Psoas muscle (tissue), 8 donors: ENCODE data around the gene TMEM192. TPM values are rescaled to one million over a fixed set of nuclear protein-coding genes. Genes with fewer than 3 reads are reported as not detected.
"Not testable (repeated sequence)": the region's sequence is repeated elsewhere in the genome, so short reads cannot be mapped to it uniquely, and the experiment has no call there.

ENCODE experiments used
- ATAC-seq, 4 donors: fragments of 200-7000 bp; cut with Tn5 transposase; one replicate each; pipeline ENCODE4 v1.9.1; 2020; ENCODE audit warnings: moderate library complexity in 3 of 4, mild to moderate bottlenecking in 2 of 4
- DNase-seq, 2 donors: peaks; one replicate each; pipeline ENCODE4 v3.0.0-alpha.2; 2020
- H3K27ac ChIP-seq: fragments of 200-600 bp; one replicate; pipeline ENCODE4 v1.8.0; 2022
- H3K27me3 ChIP-seq, 3 donors: fragments of 200-600 bp in 1 of 3; one replicate each; pipeline versions ENCODE4 v1.6.1 to v1.8.0; 2013 to 2022; ENCODE audit warnings: low read length in 2 of 3, mild to moderate bottlenecking in 2 of 3, moderate library complexity in 1 of 3; ENCODE audit not compliant: insufficient read depth in 3 of 3
- H3K36me3 ChIP-seq, 2 donors: fragments of 200-600 bp in 1 of 2; one replicate each; pipeline versions ENCODE4 v1.6.1 to v1.8.0; 2013 to 2022; ENCODE audit warnings: low read depth in 1 of 2, mild to moderate bottlenecking in 1 of 2, moderate library complexity in 1 of 2; ENCODE audit not compliant: insufficient read depth in 1 of 2
- H3K4me1 ChIP-seq: fragments of 200-600 bp; one replicate; pipeline ENCODE4 v1.8.0; 2022
- H3K4me3 ChIP-seq: fragments of 200-600 bp; one replicate; pipeline ENCODE4 v1.8.0; 2022; ENCODE audit warnings: mild to moderate bottlenecking
- H3K9me3 ChIP-seq: fragments of 200-600 bp; one replicate; pipeline ENCODE4 v1.8.0; 2022
- WGBS, 3 donors: extraction: QIAGEN DNeasy Blood & Tissue Kit; methylation state at CpG; one replicate each; pipeline versions ENCODE4 v1.1.6 to v1.1.7; 2013; 5-methylcytosine and 5-hydroxymethylcytosine counted together
- intact Hi-C, 2 donors: fragments of 100-400 bp; cut with DNase I; formaldehyde crosslinking; loops; one replicate each; pipeline versions ENCODE4 v1.11.0 to v1.14.2; 2022
- polyA plus RNA-seq, 3 donors: library from polyadenylated mRNA; stranded (reverse); fragments of 200-250 nt; gene quantifications; one replicate each; pipeline ENCODE4 v1.2.3, GENCODE V29; 2013
- total RNA-seq, 4 donors: library from RNA; stranded (reverse); fragmentation: NEBNext Ultra II Directional in 2 of 4; extraction: Animal tissue kit (Norgen Biotek cat#: 25700) in 2 of 4; gene quantifications; one replicate each; pipeline versions ENCODE4 v1.2.1 to v1.2.4, GENCODE V29; 2021 to 2023
- TF ChIP-seq, protein P1 (sequence below): fragments of 200-600 bp; IDR thresholded peaks from one replicate; pipeline ENCODE4 v1.8.0; 2022; ENCODE audit warnings: antibody characterized with exemption
- donor health status: healthy with polysubstance abuse.
- donor health status: DM: no; HTN: no; CAD: no; lungs with moderate emphysema.
- donor health status: Bipolar disorder and iron deficiency.
- donor health status: healthy.
- donor health status: DM: yes; HTN: yes; CAD: no.
- donor health status: DM: no; HTN: no; CAD: no.
- donor health status: DM: no; HTN: no; CAD: no.
- donor health status: DM: yes; HTN: yes; CAD: no.

TMEM192 gene
- total and polyA plus RNA-seq, 7 donors, result 4.4 to 16.3 (median 14.5) TPM

GRCh38 chr4:165027762-165028402, 84.8 kb downstream of the TMEM192 start:
- Histone ChIP-seq H3K4me1 (no peaks in the 10 kb centered on the region), H3K9me3 (no peaks in the 10 kb centered on the region), H3K36me3 (no peaks in the 10 kb centered on the region), H3K4me3 (no peak overlapping the region), H3K27ac (no peak overlapping the region), H3K27me3 (no peaks in the 10 kb centered on the region)
- DNase-seq, result no peak
- ATAC-seq, result no peak
- WGBS, 3 donors, result 41 to 60% (median 50%) methylated on average over 7 of the region's 7 CpGs
- intact Hi-C loops, result no loop called here
- TF ChIP-seq, protein P1, sequence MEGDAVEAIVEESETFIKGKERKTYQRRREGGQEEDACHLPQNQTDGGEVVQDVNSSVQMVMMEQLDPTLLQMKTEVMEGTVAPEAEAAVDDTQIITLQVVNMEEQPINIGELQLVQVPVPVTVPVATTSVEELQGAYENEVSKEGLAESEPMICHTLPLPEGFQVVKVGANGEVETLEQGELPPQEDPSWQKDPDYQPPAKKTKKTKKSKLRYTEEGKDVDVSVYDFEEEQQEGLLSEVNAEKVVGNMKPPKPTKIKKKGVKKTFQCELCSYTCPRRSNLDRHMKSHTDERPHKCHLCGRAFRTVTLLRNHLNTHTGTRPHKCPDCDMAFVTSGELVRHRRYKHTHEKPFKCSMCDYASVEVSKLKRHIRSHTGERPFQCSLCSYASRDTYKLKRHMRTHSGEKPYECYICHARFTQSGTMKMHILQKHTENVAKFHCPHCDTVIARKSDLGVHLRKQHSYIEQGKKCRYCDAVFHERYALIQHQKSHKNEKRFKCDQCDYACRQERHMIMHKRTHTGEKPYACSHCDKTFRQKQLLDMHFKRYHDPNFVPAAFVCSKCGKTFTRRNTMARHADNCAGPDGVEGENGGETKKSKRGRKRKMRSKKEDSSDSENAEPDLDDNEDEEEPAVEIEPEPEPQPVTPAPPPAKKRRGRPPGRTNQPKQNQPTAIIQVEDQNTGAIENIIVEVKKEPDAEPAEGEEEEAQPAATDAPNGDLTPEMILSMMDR, result no peak

- WGBS, 3 donors, result 92 to 95% (median 93%) methylated on average over 8 of the region's 8 CpGs
- H3K27ac ChIP-seq, intact Hi-C loops, H3K27me3 ChIP-seq, ATAC-seq, DNase-seq, H3K4me1 ChIP-seq, H3K36me3 ChIP-seq, H3K4me3 ChIP-seq, H3K9me3 ChIP-seq: not testable (repeated sequence)
Measured at GRCh38 chr4:165025782-165026181, 86.9 kb downstream of the TMEM192 start.

Other genes with a start within 250 kb of the TMEM192 start
- not detected for gene APELA, start 235.7 kb downstream of the TMEM192 start, total RNA-seq
- under 1 TPM in 1 of 3 donors, not detected in 2; 0.03 TPM for gene APELA, start 235.7 kb downstream of the TMEM192 start, polyA plus RNA-seq
- under 1 TPM in 1 of 4 donors, not detected in 3; 0.58 TPM for gene TRIM61, start 135.2 kb downstream of the TMEM192 start, total RNA-seq
- gene TRIM61, start 135.2 kb downstream of the TMEM192 start, polyA plus RNA-seq, result under 1 TPM in 2 of 3 donors, not detected in 1; 0.08 to 0.26 TPM
- not detected for gene TRIM60, start 80.9 kb downstream of the TMEM192 start, total RNA-seq
- not detected for gene TRIM60, start 80.9 kb downstream of the TMEM192 start, polyA plus RNA-seq
- not detected for gene TRIM75, start 59.0 kb downstream of the TMEM192 start, total RNA-seq
- not detected for gene TRIM75, start 59.0 kb downstream of the TMEM192 start, polyA plus RNA-seq
- gene KLHL2, start 94.7 kb upstream of the TMEM192 start, total RNA-seq, result 1 to 10 TPM; 3.6 to 7.8 (median 5.2) TPM
- 1 to 10 TPM; 3.1 to 4.7 (median 4.5) TPM for gene KLHL2, start 94.7 kb upstream of the TMEM192 start, polyA plus RNA-seq
- gene MSMO1, start 214.8 kb upstream of the TMEM192 start, total RNA-seq, result 1 to 10 TPM; 2.9 to 5.9 (median 4.0) TPM
- gene MSMO1, start 214.8 kb upstream of the TMEM192 start, polyA plus RNA-seq, result 1 to 10 TPM; 4.0 to 5.2 (median 4.9) TPM